Breast epithelium (tissue), 3 donors: ENCODE measurements around the gene ZNF808.

ENCODE experiments used
- POLR2A ChIP-seq: fragments of 450-650 bp; IDR thresholded peaks from one replicate; pipeline ENCODE4 v1.6.1; 2016; ENCODE audit warnings: antibody characterized with exemption, mild to moderate bottlenecking, moderate library complexity
- POLR2AphosphoS5 ChIP-seq, 3 donors: sonication (generic); formaldehyde crosslinking; IDR thresholded peaks; one replicate each; pipeline ENCODE4 v1.6.1; 2017; ENCODE audit warnings: antibody characterized with exemption in 3 of 3
- TF ChIP-seq, protein P1 (sequence below), 3 donors: fragments of 450-650 bp; IDR thresholded peaks; one replicate each; pipeline ENCODE4 v1.5.1; 2016 to 2017; ENCODE audit warnings: antibody characterized with exemption in 3 of 3, mild to moderate bottlenecking in 3 of 3, moderate library complexity in 3 of 3

DNA sequence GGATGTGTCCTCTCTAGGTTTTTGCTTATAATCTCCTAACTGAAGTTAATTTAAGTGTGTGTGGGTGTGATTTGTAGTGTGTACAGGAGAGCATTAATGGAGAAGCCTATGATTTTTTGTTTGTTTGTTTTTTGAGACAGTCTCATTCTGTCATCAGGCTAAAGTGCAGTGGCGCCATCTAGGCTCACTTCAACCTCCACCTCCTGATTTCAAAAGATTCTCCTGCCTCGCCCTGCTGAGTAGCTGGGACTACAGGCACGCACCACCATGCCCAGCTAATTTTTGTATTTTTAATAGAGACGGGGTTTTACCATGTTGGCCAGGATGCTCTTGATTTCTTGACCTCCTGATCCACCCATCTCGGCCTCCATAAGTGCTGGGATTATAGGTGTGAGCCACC is 63.3 kb downstream of the ZNF808 start:
- TF ChIP-seq, protein P1, sequence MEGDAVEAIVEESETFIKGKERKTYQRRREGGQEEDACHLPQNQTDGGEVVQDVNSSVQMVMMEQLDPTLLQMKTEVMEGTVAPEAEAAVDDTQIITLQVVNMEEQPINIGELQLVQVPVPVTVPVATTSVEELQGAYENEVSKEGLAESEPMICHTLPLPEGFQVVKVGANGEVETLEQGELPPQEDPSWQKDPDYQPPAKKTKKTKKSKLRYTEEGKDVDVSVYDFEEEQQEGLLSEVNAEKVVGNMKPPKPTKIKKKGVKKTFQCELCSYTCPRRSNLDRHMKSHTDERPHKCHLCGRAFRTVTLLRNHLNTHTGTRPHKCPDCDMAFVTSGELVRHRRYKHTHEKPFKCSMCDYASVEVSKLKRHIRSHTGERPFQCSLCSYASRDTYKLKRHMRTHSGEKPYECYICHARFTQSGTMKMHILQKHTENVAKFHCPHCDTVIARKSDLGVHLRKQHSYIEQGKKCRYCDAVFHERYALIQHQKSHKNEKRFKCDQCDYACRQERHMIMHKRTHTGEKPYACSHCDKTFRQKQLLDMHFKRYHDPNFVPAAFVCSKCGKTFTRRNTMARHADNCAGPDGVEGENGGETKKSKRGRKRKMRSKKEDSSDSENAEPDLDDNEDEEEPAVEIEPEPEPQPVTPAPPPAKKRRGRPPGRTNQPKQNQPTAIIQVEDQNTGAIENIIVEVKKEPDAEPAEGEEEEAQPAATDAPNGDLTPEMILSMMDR (IDR thresholded peaks at IDR 0.05), result no peak
- TF ChIP-seq POLR2A (no peak), POLR2AphosphoS5 (IDR thresholded peaks at IDR 0.05) (no peak)
